B cell (primary cell): Measurements from ENCODE around the gene MTCL3.

ENCODE experiments used
- ATAC-seq: fragments of 200-7000 bp; cut with Tn5 transposase; one replicate; pipeline ENCODE4 v1.10.0; 2021; ENCODE audit warnings: low read depth, mild to moderate bottlenecking, moderate number of reproducible peaks, moderate library complexity
- CTCF ChIA-PET: fragments of 350-600 bp; sonication (Branson Sonifier 250); formaldehyde crosslinking; loops from one replicate; lab custom pipeline; 2021; ENCODE audit warnings: antibody characterized with exemption, inconsistent platforms; lab: Charles Lee
- POLR2A ChIA-PET: fragments of 350-600 bp; sonication (Branson Sonifier 250); formaldehyde crosslinking; loops from one replicate; lab custom pipeline; 2021; ENCODE audit warnings: antibody characterized with exemption; lab: Charles Lee
- DNase-seq: peaks from one replicate; pipeline ENCODE4 v3.0.0; 2013
- H2AFZ ChIP-seq: 2 replicates; pipeline ENCODE4 v1.6.1; 2012; ENCODE audit warnings: mild to moderate bottlenecking, low read depth, low read length; ENCODE audit not compliant: insufficient read depth, poor library complexity, severe bottlenecking
- H3K27ac ChIP-seq, 2 donors: 1 replicate in 1 of 2; 2 replicates in 1 of 2; pipeline ENCODE4 v1.5.1; 2012 to 2013; ENCODE audit warnings: low read length in 2 of 2, mild to moderate bottlenecking in 2 of 2, moderate library complexity in 1 of 2
- H3K27me3 ChIP-seq, 4 experiments: fragments of 200-600 bp in 1 of 4; sonication (generic) in 1 of 4; replicated peaks in 1 of 4; 1 replicate in 2 of 4; 2 replicates in 2 of 4; pipeline versions ENCODE4 v1.6.1 to v1.7.0; 2013 to 2016; ENCODE audit warnings: low read length in 3 of 4, mild to moderate bottlenecking in 2 of 4, mixed read lengths in 1 of 4, moderate library complexity in 1 of 4; ENCODE audit not compliant: insufficient read depth in 4 of 4, control insufficient read depth in 3 of 4; ENCODE audit errors: control extremely low read depth in 1 of 4
- H3K36me3 ChIP-seq, 2 experiments: replicated peaks in 1 of 2; 1 replicate in 1 of 2; 2 replicates in 1 of 2; pipeline versions ENCODE4 v1.6.1 to v1.7.1; 2013; ENCODE audit warnings: low read length in 1 of 2; ENCODE audit not compliant: insufficient read depth in 2 of 2, control insufficient read depth in 1 of 2; ENCODE audit errors: control extremely low read depth in 1 of 2, extremely low read depth in 1 of 2
- H3K4me1 ChIP-seq, 2 donors: fragments of 200-600 bp in 1 of 2; sonication (generic) in 1 of 2; 1 replicate in 1 of 2; 2 replicates in 1 of 2; pipeline versions ENCODE4 v1.5.1 to v1.6.1; 2013 to 2017; ENCODE audit warnings: low read length in 2 of 2; ENCODE audit not compliant: control insufficient read depth in 2 of 2, insufficient read depth in 2 of 2
- H3K4me2 ChIP-seq: replicated peaks from 2 replicates; pipeline ENCODE3; 2012; ENCODE audit warnings: mild to moderate bottlenecking, low read depth, low read length; ENCODE audit not compliant: poor library complexity, severe bottlenecking
- H3K4me3 ChIP-seq, 5 experiments: fragments of 200-600 bp in 1 of 5; sonication (generic) in 1 of 5; 1 replicate in 3 of 5; 2 replicates in 2 of 5; pipeline versions ENCODE4 v1.5.1 to v1.7.0; 2011 to 2016; ENCODE audit warnings: low read length in 4 of 5, mild to moderate bottlenecking in 4 of 5, low read depth in 2 of 5, control low read depth in 1 of 5, moderate library complexity in 1 of 5; ENCODE audit not compliant: insufficient read depth in 1 of 5; ENCODE audit errors: control extremely low read depth in 1 of 5, extremely low read depth in 1 of 5
- H3K79me2 ChIP-seq: fragments of 200-600 bp; sonication (generic); one replicate; pipeline ENCODE4 v1.6.0; 2016; ENCODE audit warnings: low read length; ENCODE audit not compliant: control insufficient read depth, insufficient read depth
- H3K9ac ChIP-seq: fragments of 200-600 bp; sonication (generic); 2 replicates; pipeline ENCODE4 v1.6.1; 2017; ENCODE audit warnings: mild to moderate bottlenecking, low read length, moderate library complexity
- H3K9me3 ChIP-seq, 3 donors: one replicate each; pipeline versions ENCODE4 v1.6.1 to v1.7.1; 2013; ENCODE audit warnings: low read length in 2 of 3; ENCODE audit not compliant: control insufficient read depth in 2 of 3, insufficient read depth in 1 of 3; ENCODE audit errors: control extremely low read depth in 1 of 3
- H4K20me1 ChIP-seq: 2 replicates; pipeline ENCODE4 v1.6.0; 2012; ENCODE audit warnings: mild to moderate bottlenecking, low read length; ENCODE audit not compliant: insufficient read depth, control insufficient read depth, poor library complexity, severe bottlenecking
- H3K27ac Mint-ChIP-seq: one replicate; pipeline ENCODE4 v1.8.0; 2021; ENCODE audit warnings: mixed read lengths
- H3K27me3 Mint-ChIP-seq: one replicate; pipeline ENCODE4 v1.8.0; 2021; ENCODE audit warnings: mixed read lengths
- H3K4me1 Mint-ChIP-seq: one replicate; pipeline ENCODE4 v1.8.0; 2021; ENCODE audit warnings: mixed read lengths
- H3K4me3 Mint-ChIP-seq: one replicate; pipeline ENCODE4 v1.8.0; 2021; ENCODE audit warnings: mixed read lengths
- H3K9me3 Mint-ChIP-seq: one replicate; pipeline ENCODE4 v1.8.0; 2022; ENCODE audit warnings: mixed read lengths; ENCODE audit not compliant: insufficient read depth
- EZH2 ChIP-seq: IDR thresholded peaks from 2 replicates; pipeline ENCODE4 v1.6.1; 2012; ENCODE audit warnings: borderline replicate concordance, low read depth, mild to moderate bottlenecking, moderate library complexity, low read length; ENCODE audit not compliant: insufficient read depth, poor library complexity, severe bottlenecking
- WGBS: methylation state at CpG from one replicate; pipeline ENCODE4 v1.1.5; 2013; ENCODE audit warnings: missing lambda C conversion rate; ENCODE audit not compliant: insufficient coverage; 5-methylcytosine and 5-hydroxymethylcytosine counted together
- intact Hi-C: fragments of 100-400 bp; cut with micrococcal nuclease; formaldehyde crosslinking; loops from one replicate; pipeline ENCODE4 v1.10.0; 2022
- TF ChIP-seq, protein P1 (sequence below): fragments of 200-600 bp; IDR thresholded peaks from one replicate; pipeline ENCODE4 v1.8.0; 2022; ENCODE audit warnings: antibody characterized with exemption, mild to moderate bottlenecking

Gene MTCL3

DNA sequence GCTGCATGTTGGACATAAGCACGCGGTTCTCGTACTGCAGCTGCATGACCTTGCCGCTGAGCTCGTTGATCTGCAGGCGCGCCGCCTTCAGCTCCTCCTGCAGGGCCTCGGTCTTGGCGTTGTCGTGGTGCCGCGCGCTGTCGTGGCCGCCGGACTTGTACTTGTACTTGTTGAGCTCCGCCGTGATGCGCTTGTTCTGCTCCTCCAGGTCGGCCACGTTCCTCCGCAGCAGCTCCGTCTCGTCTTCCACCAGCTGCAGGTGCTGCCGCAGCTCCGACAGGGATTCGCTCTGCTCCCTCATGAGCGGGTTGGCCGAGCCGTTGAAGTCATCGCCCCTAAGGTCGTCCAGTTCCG is 43.3 kb downstream of the MTCL3 start:
- intact Hi-C loops = no loop called here
- Mint-ChIP-seq H3K27ac (no peak overlapping the region), H3K4me1 (no peaks in the 10 kb centered on the region), H3K9me3 (no peaks in the 10 kb centered on the region), H3K27me3 (peaks cover 14% of the 10 kb centered on the region), H3K4me3 (no peak overlapping the region)
- ChIA-PET POLR2A (no interaction called here), CTCF (interaction anchor here (1.2 kb wide), 1 partner anchor 41 kb away, joined by 3 read pairs; no protein-coding TSS in a partner anchor)
- 94% methylated on average over 34 of the region's 34 CpGs for WGBS
- H3K9me3 ChIP-seq = peaks cover 0 to 7% (median 0%) of the 10 kb centered on the region in 3 donors
- TF ChIP-seq, protein P1, sequence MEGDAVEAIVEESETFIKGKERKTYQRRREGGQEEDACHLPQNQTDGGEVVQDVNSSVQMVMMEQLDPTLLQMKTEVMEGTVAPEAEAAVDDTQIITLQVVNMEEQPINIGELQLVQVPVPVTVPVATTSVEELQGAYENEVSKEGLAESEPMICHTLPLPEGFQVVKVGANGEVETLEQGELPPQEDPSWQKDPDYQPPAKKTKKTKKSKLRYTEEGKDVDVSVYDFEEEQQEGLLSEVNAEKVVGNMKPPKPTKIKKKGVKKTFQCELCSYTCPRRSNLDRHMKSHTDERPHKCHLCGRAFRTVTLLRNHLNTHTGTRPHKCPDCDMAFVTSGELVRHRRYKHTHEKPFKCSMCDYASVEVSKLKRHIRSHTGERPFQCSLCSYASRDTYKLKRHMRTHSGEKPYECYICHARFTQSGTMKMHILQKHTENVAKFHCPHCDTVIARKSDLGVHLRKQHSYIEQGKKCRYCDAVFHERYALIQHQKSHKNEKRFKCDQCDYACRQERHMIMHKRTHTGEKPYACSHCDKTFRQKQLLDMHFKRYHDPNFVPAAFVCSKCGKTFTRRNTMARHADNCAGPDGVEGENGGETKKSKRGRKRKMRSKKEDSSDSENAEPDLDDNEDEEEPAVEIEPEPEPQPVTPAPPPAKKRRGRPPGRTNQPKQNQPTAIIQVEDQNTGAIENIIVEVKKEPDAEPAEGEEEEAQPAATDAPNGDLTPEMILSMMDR = no peak
- TF ChIP-seq EZH2 = no peak
- no peak overlapping the region for H3K9ac ChIP-seq
- no peak overlapping the region for H3K27ac ChIP-seq
- no peak overlapping the region for H2AFZ ChIP-seq
- H3K36me3 ChIP-seq = no peaks in the 10 kb centered on the region
- H4K20me1 ChIP-seq = no peaks in the 10 kb centered on the region
- ATAC-seq = no peak
- H3K4me1 ChIP-seq = no peaks in the 10 kb centered on the region
- H3K4me3 ChIP-seq = no peak overlapping the region
- no peak for DNase-seq
- H3K79me2 ChIP-seq = no peaks in the 10 kb centered on the region
- H3K27me3 ChIP-seq = no peaks in the 10 kb centered on the region
- H3K4me2 ChIP-seq = no peak overlapping the region

DNA sequence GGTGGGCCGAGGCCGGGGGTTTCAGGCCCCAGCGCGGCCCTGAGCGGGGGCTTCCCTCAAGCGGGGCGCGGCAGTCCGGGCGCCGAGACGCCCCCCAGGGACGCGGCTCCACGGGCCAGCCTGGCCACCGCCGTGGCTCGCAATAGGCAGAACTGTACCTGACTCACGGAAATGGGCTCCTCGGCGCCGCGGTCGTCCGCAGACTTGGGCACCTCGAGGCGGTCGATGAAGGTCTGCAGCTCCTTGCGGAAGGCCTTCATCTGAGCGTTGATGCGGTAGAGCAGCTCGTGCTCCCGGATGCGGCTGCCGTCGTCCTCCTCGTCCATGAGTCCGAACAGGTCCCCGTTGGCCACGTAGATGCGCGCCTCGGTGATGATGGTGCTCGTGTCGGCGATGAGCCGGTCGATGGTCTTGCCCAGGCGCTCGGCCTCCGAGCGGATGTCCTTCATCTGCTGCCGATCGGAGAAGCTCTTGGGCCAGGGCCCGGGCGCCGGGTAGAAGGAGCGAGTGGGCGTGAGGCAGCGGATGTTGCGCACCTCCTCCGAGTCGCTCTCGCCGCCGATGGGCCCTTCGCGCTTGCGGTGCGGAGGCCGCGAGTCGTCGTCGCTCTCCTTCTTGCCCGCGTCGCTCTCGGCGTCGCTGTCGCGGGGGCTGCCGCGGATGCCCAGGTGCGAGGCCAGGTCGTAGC is 43.9 kb downstream of the MTCL3 start:
- CTCF ChIA-PET = interaction anchor here (1.2 kb wide), 1 partner anchor 42 kb away, joined by 3 read pairs; no protein-coding TSS in a partner anchor
- H3K27ac ChIP-seq = no peak overlapping the region
- H4K20me1 ChIP-seq = no peaks in the 10 kb centered on the region
- no peaks in the 10 kb centered on the region for H3K9me3 Mint-ChIP-seq
- H3K4me1 Mint-ChIP-seq = no peaks in the 10 kb centered on the region
- H3K4me2 ChIP-seq = no peak overlapping the region
- no peak overlapping the region for H3K4me3 Mint-ChIP-seq
- H3K9me3 ChIP-seq = peaks cover 0 to 7% (median 0%) of the 10 kb centered on the region in 3 donors
- ATAC-seq = no peak
- WGBS = 86% methylated on average over 86 of the region's 87 CpGs
- intact Hi-C loops = no loop called here
- H3K27ac Mint-ChIP-seq = no peak overlapping the region
- H3K27me3 Mint-ChIP-seq = peaks cover 14% of the 10 kb centered on the region
- no peak for DNase-seq
- TF ChIP-seq, protein P1 = no peak
- no peak for TF ChIP-seq EZH2
- no peaks in the 10 kb centered on the region for H3K4me1 ChIP-seq
- H3K9ac ChIP-seq = no peak overlapping the region
- no peaks in the 10 kb centered on the region for H3K79me2 ChIP-seq
- no peak overlapping the region for H2AFZ ChIP-seq
- POLR2A ChIA-PET = no interaction called here
- H3K4me3 ChIP-seq = no peak overlapping the region
- H3K27me3 ChIP-seq = no peaks in the 10 kb centered on the region
- no peaks in the 10 kb centered on the region for H3K36me3 ChIP-seq
